Caco-2 (cell line): ENCODE data around the gene XXYLT1. TPM values are rescaled to one million over a fixed set of nuclear protein-coding genes. Genes with fewer than 3 reads are reported as not detected.

Source experiments
- BruUV-seq: library from RNA; stranded (reverse); fragments of 400-500 nt; replicated peaks from 2 replicates; lab custom pipeline; 2021; lab: Mats Ljungman, UMichigan
- CTCF ChIA-PET: fragments of 300-600 bp; sonication (Branson Sonifier 250); formaldehyde crosslinking; loops from one replicate; lab custom pipeline; 2022; ENCODE audit warnings: antibody characterized with exemption; lab: Charles Lee
- POLR2A ChIA-PET: fragments of 300-600 bp; sonication (Branson Sonifier 250); formaldehyde crosslinking; loops from one replicate; lab custom pipeline; 2022; ENCODE audit warnings: antibody characterized with exemption; lab: Charles Lee
- DNase-seq, 2 experiments: peaks; one replicate each; pipeline versions ENCODE4 v3.0.0 to v3.0.0-alpha.2; 2020 to 2022
- H3K27me3 ChIP-seq: replicated peaks from 2 replicates; pipeline ENCODE4 v1.6.0; 2011; ENCODE audit warnings: low read length; ENCODE audit not compliant: control insufficient read depth, insufficient read depth
- H3K36me3 ChIP-seq: 2 replicates; pipeline ENCODE4 v1.5.1; 2011; ENCODE audit warnings: low read length; ENCODE audit not compliant: control insufficient read depth, insufficient read depth
- H3K4me1 ChIP-seq: fragments of 250-450 bp; sonication (Bioruptor Pico); 2 replicates; pipeline ENCODE4 v1.5.1; 2020; ENCODE audit warnings: mild to moderate bottlenecking
- H3K4me3 ChIP-seq: 2 replicates; pipeline ENCODE4 v1.5.1; 2011; ENCODE audit warnings: low read depth, mild to moderate bottlenecking, control low read depth, low read length
- H3K9me3 ChIP-seq: fragments of 250-450 bp; sonication (Bioruptor Pico); 2 replicates; pipeline ENCODE4 v1.5.1; 2020; ENCODE audit warnings: mild to moderate bottlenecking, moderate library complexity
- H3K27ac Mint-ChIP-seq: one replicate; pipeline ENCODE4 v1.8.0; 2022; ENCODE audit warnings: mixed read lengths; ENCODE audit not compliant: unreplicated experiment
- H3K27me3 Mint-ChIP-seq: one replicate; pipeline ENCODE4 v1.8.0; 2022; ENCODE audit warnings: mixed read lengths; ENCODE audit not compliant: insufficient read depth, unreplicated experiment
- H3K36me3 Mint-ChIP-seq: one replicate; pipeline ENCODE4 v1.8.0; 2022; ENCODE audit warnings: mild to moderate bottlenecking, mixed read lengths; ENCODE audit not compliant: insufficient read depth, unreplicated experiment
- H3K4me1 Mint-ChIP-seq: one replicate; pipeline ENCODE4 v1.8.0; 2022; ENCODE audit warnings: low read depth, mixed read lengths; ENCODE audit not compliant: unreplicated experiment
- H3K4me3 Mint-ChIP-seq: one replicate; pipeline ENCODE4 v1.8.0; 2022; ENCODE audit warnings: mild to moderate bottlenecking, moderate library complexity, mixed read lengths; ENCODE audit not compliant: unreplicated experiment
- H3K9me3 Mint-ChIP-seq: one replicate; pipeline ENCODE4 v1.8.0; 2022; ENCODE audit warnings: mixed read lengths; ENCODE audit not compliant: unreplicated experiment
- intact Hi-C: fragments of 100-400 bp; cut with micrococcal nuclease; formaldehyde crosslinking; loops from one replicate; pipeline ENCODE4 v1.10.0; 2022; ENCODE audit not compliant: unreplicated experiment
- microRNA-seq: library from miRNA; unstranded; fragments of <30 nt; microRNA quantifications from one replicate; pipeline ENCODE4 v1.2.0, GENCODE V29; 2022
- total RNA-seq: library from RNA; stranded (reverse); gene quantifications from 2 replicates; pipeline ENCODE4 v1.2.3, GENCODE V29; 2022
- TF ChIP-seq, protein P1 (sequence below), 2 experiments: fragments of 200-600 bp in 1 of 2; IDR thresholded peaks; 1 replicate in 1 of 2; 2 replicates in 1 of 2; pipeline versions ENCODE4 v1.5.1 to v1.8.0; 2011 to 2022; ENCODE audit warnings: antibody characterized with exemption in 1 of 2, control low read depth in 1 of 2, inconsistent platforms in 1 of 2, low read depth in 1 of 2, low read length in 1 of 2, mild to moderate bottlenecking in 1 of 2, moderate library complexity in 1 of 2; ENCODE audit not compliant: insufficient read depth in 1 of 2, severe bottlenecking in 1 of 2, unreplicated experiment in 1 of 2

The XXYLT1 gene
- total RNA-seq, 1 experiment from 2014 or later, result 14.2 TPM

DNA sequence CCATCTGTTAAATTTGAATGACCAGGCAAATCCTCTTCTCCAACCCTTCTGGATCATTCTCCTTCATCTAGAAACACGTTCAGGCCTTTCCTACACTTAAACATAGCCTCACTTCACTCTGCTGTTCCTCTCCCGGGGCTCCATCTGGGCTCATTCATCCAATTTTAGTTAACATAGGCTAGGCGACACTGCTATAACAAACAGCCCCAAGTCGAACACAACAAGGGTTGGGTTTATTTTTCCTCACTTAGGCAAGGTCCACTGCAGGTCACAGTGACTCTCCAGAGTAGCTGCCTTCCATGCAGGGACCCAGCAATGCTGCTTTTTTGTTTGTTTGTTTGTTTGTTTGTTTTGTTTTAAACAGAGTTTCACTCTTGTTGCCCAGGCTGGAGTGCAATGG is 250.8 kb downstream of the XXYLT1 start:
- no peak for DNase-seq
- no peaks in the 10 kb centered on the region for H3K36me3 Mint-ChIP-seq
- no TSS peak for BruUV-seq
- H3K27ac Mint-ChIP-seq, result no peak overlapping the region
- ChIA-PET CTCF (no interaction called here), POLR2A (no interaction called here)
- no peaks in the 10 kb centered on the region for H3K9me3 Mint-ChIP-seq
- intact Hi-C loops, result no loop called here
- H3K4me3 Mint-ChIP-seq, result no peak overlapping the region
- H3K27me3 Mint-ChIP-seq, result no peaks in the 10 kb centered on the region
- no peaks in the 10 kb centered on the region for H3K9me3 ChIP-seq
- no peaks in the 10 kb centered on the region for H3K36me3 ChIP-seq
- no peaks in the 10 kb centered on the region for H3K27me3 ChIP-seq
- H3K4me3 ChIP-seq, result no peak overlapping the region
- TF ChIP-seq, protein P1, sequence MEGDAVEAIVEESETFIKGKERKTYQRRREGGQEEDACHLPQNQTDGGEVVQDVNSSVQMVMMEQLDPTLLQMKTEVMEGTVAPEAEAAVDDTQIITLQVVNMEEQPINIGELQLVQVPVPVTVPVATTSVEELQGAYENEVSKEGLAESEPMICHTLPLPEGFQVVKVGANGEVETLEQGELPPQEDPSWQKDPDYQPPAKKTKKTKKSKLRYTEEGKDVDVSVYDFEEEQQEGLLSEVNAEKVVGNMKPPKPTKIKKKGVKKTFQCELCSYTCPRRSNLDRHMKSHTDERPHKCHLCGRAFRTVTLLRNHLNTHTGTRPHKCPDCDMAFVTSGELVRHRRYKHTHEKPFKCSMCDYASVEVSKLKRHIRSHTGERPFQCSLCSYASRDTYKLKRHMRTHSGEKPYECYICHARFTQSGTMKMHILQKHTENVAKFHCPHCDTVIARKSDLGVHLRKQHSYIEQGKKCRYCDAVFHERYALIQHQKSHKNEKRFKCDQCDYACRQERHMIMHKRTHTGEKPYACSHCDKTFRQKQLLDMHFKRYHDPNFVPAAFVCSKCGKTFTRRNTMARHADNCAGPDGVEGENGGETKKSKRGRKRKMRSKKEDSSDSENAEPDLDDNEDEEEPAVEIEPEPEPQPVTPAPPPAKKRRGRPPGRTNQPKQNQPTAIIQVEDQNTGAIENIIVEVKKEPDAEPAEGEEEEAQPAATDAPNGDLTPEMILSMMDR (IDR thresholded peaks at IDR 0.05; ENCODE audit: insufficient read depth in 1 of 2, low read depth in 1 of 2, low read length in 1 of 2, severe bottlenecking in 1 of 2, unreplicated experiment in 1 of 2), result no peak
- no peaks in the 10 kb centered on the region for H3K4me1 ChIP-seq
- H3K4me1 Mint-ChIP-seq, result no peaks in the 10 kb centered on the region

DNA sequence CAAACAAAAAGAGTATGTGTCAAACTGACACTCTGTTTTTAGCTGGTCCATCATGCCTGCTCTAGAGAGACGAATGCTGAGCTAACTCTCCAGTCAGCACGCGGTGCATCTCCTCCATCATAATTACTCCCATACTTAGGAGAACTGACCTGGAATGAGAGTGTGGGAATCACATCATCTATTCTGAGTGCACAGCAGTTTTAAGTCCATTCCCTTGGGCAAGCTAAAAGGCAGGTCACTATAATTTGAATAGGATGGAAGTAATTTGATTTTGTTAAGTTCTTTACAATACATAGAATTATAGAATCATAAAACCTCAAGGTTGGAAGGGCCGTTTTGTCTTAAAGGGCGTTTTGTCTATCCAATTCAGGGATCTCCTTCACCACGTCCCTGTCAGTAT is 251.6 kb downstream of the XXYLT1 start:
- no peak for DNase-seq
- H3K4me3 ChIP-seq, result no peak overlapping the region
- H3K27me3 Mint-ChIP-seq, result no peaks in the 10 kb centered on the region
- H3K36me3 Mint-ChIP-seq, result no peaks in the 10 kb centered on the region
- TF ChIP-seq, protein P1 (IDR thresholded peaks at IDR 0.05; ENCODE audit: insufficient read depth in 1 of 2, low read depth in 1 of 2, low read length in 1 of 2, severe bottlenecking in 1 of 2, unreplicated experiment in 1 of 2), result no peak
- H3K4me1 ChIP-seq, result no peaks in the 10 kb centered on the region
- intact Hi-C loops, result no loop called here
- no peak overlapping the region for H3K4me3 Mint-ChIP-seq
- H3K27me3 ChIP-seq, result no peaks in the 10 kb centered on the region
- BruUV-seq, result no TSS peak
- CTCF ChIA-PET, result no interaction called here
- no peaks in the 10 kb centered on the region for H3K9me3 Mint-ChIP-seq
- H3K4me1 Mint-ChIP-seq, result peaks cover 6% of the 10 kb centered on the region
- no peaks in the 10 kb centered on the region for H3K36me3 ChIP-seq
- POLR2A ChIA-PET, result no interaction called here
- no peak overlapping the region for H3K27ac Mint-ChIP-seq
- no peaks in the 10 kb centered on the region for H3K9me3 ChIP-seq

Small RNA genes within 50 kb of the gene (microRNA-seq; reads per million reads assigned to microRNA genes)
- not detected for gene MIR3137

Other genes starting within 250 kb of the XXYLT1 start
- 39.9 and 42.9 TPM in 2 replicates for gene ACAP2, start 171.9 kb upstream of the XXYLT1 start, total RNA-seq